GM12891 (cell line): ENCODE results near the gene KRT77.

Experiments
- POLR2A ChIP-seq: IDR thresholded peaks from 2 replicates; pipeline ENCODE4 v1.6.1; 2011; ENCODE audit warnings: low read depth, low read length, control low read depth
- POLR2AphosphoS5 ChIP-seq: IDR thresholded peaks from 2 replicates; pipeline ENCODE4 v1.6.1; 2011; ENCODE audit warnings: low read depth, low read length, control low read depth
- POU2F2 ChIP-seq: IDR thresholded peaks from 2 replicates; pipeline ENCODE4 v1.6.1; 2011; ENCODE audit warnings: low read depth, mild to moderate bottlenecking, control low read depth, low read length, moderate library complexity
- TAF1 ChIP-seq: IDR thresholded peaks from 2 replicates; pipeline ENCODE4 v1.6.1; 2011; ENCODE audit warnings: low read depth, low read length, control low read depth

GRCh38 chr12:52643233-52644077 lies 59.9 kb downstream of the KRT77 start:
- TF ChIP-seq POLR2AphosphoS5 (no peak), POLR2A (no peak), TAF1 (no peak), POU2F2 (no peak)
